ENCODE data around the gene CRADD.
"Not testable (repeated sequence)": the region's sequence is repeated elsewhere in the genome, so short reads cannot be mapped to it uniquely, and the experiment has no call there.

The CRADD gene

GRCh38 chr12:93740751-93741150, 63.6 kb downstream of the CRADD start:
- DNase-seq, result no peak

GRCh38 chr12:93741659-93742109, 64.5 kb downstream of the CRADD start:
- peak; percentile 67 for DNase-seq

GRCh38 chr12:93742110-93742934, 65.1 kb downstream of the CRADD start:
- DNase-seq, result peak; percentile 68

GRCh38 chr12:93743229-93743998, 66.2 kb downstream of the CRADD start:
- DNase-seq, result no peak

DNA sequence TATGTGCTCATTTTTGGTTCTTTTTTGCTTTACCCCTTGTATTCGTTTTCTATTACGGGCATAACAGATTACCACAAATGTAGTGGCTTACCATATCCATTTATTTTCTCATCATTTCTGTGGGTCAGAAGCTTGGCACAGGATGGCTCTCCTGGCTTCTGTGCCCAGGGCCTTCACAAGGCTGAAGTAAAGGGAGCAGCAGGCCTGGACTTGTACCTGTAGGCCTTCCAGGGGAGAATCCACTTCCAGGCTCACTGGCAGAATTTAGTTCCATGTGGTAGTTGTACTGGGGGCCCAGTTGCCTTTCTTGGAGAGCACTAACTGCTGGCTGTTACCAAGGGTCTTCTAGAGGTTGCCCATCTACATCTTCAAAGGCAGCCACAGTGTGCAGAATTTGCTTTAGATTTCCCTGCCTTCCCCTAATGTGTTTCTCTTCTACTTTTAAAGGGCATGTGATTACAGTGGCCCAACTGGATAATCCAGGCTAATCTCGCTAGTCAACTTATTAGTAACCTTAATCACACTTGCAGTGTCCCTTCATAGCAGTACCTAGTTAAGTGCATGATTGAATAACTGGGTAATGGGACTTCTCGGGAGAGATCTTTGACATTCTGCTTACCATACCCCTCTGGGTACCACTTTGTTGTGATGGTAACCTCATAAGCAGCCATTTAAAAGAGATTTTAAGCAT, 67.0 kb downstream of the CRADD start:
- DNase-seq, result no peak

- no peak for DNase-seq
Measured at GRCh38 chr12:93745286-93745685, 68.1 kb downstream of the CRADD start.

- no peak for DNase-seq
Measured at GRCh38 chr12:93746572-93747168, 69.5 kb downstream of the CRADD start.

DNA sequence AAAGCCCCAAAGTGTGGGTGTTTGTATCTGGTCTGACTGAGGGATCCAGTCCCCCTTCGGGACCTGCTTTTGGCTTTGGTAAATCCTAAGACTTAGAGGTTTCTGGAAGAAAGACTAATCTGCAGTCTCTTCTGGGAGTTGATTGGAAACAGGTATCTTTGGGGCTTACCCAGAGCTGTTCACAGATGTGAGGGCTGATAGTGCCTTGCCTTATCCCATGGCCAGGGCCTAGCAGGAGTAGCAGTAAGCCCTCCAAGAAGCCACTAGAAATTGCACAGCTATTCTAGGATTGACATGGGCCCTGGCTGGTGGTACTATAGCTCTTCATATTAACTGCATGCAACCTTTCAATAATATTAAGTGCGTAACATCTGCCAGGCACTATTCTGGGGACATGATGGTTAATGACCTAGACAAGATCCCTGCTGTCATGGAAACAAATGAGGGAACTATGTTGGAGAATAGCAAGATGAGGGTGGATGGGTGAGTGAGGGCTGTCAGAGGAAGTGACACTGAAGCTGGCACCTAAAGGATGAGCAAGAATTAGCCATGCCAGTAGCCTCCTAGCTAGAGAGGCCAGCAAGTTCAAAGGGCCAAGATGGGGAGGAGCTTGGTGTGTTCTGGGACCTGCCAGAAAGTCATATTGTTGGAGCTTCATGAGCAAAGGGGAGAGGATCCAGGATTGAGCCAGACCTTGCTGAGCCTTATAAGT, 71.7 kb downstream of the CRADD start:
- DNase-seq, result no peak

DNA sequence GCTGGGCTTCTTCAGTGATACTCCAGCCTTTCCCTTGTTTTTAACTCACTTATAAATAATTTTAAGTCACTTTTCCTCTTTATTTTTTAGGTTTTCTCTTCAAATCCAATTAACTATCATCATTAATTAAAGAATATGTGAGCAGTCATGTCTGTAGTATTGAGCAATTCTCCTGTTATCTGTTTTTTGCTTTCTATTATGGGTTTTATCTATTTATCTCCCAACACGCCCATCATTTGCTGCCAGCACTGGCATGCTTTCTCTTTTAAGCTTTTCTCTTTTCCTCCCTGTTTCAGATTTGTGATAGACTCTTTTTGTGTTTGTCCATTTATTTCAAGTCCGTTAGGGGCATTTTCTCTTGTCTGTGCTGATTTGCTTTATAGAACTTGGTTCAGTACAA, 72.3 kb downstream of the CRADD start:
- DNase-seq, result no peak

DNA sequence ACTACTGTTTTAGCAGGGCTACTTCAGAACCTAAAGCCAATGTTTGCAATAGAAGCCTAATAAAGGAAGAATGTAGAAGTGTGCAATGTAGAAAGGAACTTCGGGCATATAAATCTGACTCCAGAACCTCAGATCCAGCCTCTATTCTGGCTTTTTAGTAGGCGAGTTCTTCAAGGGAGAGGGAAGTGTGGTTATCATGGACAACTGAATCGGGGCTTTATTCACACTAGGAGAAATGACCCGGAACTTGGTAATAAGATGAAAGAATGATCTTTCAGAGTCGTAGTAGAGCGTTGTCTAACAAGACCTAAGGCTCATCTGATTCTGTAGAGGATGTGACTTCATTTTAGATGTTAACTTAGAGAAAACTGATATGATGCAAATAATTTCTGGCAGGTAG, 72.9 kb downstream of the CRADD start:
- DNase-seq, result no peak

DNA sequence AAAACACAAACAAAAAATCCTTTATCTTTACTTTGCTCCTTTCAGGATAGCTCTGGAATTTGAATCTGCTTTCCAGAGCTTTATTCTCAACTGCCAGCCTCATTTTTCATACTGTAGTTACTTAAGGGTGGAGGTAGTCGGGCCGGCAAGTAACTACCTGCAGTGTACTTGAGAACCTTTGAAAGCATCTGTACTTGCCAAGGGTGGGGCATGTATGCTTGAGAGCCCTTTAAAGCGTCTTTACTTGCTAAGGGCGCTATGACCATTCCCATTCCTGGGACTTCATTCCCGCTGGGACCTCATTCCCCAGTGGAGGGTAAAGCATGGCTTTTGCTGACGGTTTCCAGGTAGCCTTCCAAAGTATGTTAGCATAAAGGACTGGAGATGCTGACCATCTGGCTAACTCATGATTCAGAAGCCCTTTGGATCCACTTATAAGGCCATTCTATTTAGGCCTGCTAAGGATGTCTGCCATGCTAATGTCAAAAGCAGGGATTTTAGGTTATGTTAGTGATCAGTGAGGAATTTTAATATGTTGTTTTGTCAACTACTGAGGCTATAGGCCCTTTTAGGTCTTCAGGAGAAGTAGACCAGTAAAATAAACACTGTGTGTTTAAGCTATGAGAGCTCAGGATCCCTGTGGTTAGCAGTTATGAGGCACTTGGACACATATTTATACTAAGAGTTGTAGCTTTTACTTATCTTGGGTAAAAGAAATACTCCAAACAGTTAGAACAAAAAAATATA, 74.9 kb downstream of the CRADD start:
- no peak for DNase-seq

- DNase-seq, result no peak
Measured at GRCh38 chr12:93753285-93753684, 76.1 kb downstream of the CRADD start.

DNA sequence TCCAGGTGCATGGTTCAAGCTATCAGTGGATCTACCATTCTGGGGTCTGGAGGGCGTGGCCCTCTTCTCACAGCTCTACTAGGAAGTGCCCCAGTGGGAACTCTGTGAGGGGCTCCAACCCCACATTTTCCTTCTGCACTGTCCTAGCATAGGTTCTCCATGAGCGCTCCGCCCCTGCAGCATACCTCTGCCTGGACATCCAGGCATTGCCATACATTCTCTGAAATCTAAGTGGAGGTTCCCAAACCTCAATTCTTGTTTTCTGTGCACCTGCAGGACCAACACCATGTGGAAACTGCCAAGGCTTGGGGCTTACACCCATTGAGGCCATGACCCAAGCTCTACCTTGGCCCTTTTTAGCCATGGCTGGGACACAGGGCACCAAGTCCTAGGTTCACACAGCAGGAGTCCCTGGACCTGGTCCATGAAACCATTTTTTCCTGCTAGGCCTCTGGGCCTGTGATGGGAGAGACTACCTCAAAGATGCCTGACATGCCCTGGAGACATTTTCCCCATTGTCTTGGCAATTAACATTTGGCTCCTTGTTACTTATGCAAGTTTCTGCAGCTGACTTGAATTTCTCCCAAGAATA, 76.8 kb downstream of the CRADD start:
- DNase-seq, result no peak

DNA sequence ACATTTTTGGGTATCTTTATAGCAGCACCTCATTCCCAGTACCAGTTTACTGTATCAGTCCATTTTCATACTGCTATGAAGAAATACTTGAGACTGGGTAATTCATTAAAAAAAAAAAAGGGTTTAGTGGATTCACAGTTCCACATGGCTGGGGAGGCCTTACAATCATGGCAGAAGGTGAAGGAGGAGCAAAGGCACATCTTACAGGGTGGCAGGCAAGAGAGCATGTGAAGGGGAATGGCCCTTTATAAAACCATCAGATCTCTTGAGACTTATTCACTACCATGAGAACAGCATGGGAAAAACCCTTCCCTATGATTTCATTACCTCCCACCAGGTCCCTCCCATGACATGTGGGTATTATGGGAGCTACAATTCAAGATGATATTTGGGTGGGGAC, 77.7 kb downstream of the CRADD start:
- DNase-seq, result not testable (repeated sequence)

DNA sequence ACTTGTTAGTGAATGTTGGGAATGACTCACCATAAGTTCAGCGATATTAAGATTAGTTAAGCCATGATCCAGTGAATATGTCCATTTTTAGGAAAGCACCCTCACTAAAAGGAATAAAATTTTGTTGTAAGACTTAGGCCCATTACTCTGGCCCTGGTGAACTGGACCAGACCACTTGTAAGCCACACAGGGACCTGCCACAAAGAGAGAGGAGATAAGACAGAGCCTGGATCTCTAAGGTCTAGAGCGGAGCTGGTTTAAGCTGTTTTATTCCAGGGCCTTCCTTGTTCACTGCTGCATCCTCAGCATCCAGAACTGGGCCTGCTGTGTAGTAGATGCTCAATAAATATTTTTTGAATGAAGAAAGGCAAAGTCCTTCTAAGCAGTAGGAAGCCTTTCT, 79.1 kb downstream of the CRADD start:
- no peak for DNase-seq

- no peak for DNase-seq
Measured at GRCh38 chr12:93757792-93758694, 80.9 kb downstream of the CRADD start.

GRCh38 chr12:93758801-93759373, 81.7 kb downstream of the CRADD start:
- DNase-seq, result no peak

DNA sequence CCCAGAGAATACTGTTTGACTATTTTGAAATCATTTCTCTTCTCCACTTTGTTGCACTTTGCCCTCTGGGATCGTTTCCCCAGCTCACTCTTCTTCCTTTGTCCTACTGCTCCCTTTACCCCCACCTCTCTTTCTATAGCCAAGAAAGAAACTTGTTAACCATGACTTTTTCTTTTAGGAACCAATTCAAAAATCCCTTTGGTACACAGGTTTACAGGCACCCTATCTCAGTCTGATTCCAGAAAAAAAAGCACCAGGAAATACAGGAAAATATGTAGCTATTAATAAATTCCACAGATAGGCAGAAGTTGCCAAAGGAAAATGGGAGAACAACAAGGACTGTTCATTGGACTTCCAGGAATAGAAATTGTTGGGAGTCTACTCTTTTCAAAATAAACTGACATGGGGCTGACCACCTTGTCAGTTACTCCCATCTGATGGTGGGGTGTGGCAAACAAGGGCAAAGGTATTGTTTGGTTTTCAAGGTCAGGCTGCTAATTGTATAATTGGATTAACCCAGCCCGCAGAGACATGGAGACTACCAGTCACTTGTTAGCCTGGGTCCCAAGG, 82.4 kb downstream of the CRADD start:
- no peak for DNase-seq

GRCh38 chr12:93760275-93760875, 83.2 kb downstream of the CRADD start:
- no peak for DNase-seq

Measured in NCI-H510A treated with DMSO at 0.1 percent for 48 hours (cell line).